Gastroesophageal sphincter (tissue), 4 donors: ENCODE measurements around the gene COL4A6. TPM values are rescaled to one million over a fixed set of nuclear protein-coding genes. Genes with fewer than 3 reads are reported as not detected.

Source experiments
- ATAC-seq: fragments of 150-250 bp; one replicate; pipeline ENCODE4 v1.9.1; 2016; ENCODE audit warnings: mild to moderate bottlenecking, moderate library complexity
- H3K27ac ChIP-seq, 4 donors: fragments of 200-600 bp; sonication (generic) in 3 of 4; 1 replicate in 3 of 4; 2 replicates in 1 of 4; pipeline ENCODE4 v1.5.1; 2016 to 2019
- H3K27me3 ChIP-seq: fragments of 200-600 bp; sonication (generic); one replicate; pipeline ENCODE4 v1.5.1; 2019
- H3K36me3 ChIP-seq, 2 donors: fragments of 200-600 bp; sonication (generic); one replicate each; pipeline ENCODE4 v1.5.1; 2019; ENCODE audit warnings: control low read depth in 1 of 2
- H3K4me1 ChIP-seq, 3 donors: fragments of 200-600 bp; sonication (generic); 1 replicate in 2 of 3; 2 replicates in 1 of 3; pipeline ENCODE4 v1.5.1; 2016 to 2019; ENCODE audit warnings: control low read depth in 2 of 3
- H3K4me3 ChIP-seq, 2 donors: fragments of 200-600 bp; sonication (generic); one replicate each; pipeline ENCODE4 v1.5.1; 2019; ENCODE audit warnings: mild to moderate bottlenecking in 1 of 2, moderate library complexity in 1 of 2
- H3K9me3 ChIP-seq, 3 donors: fragments of 200-600 bp; sonication (generic); one replicate each; pipeline ENCODE4 v1.5.1; 2017 to 2019; ENCODE audit warnings: control low read depth in 2 of 3
- CTCF ChIP-seq, 4 experiments: fragments of 200-600 bp in 2 of 4; fragments of 450-650 bp in 2 of 4; sonication (generic) in 1 of 4; IDR thresholded peaks; one replicate each; pipeline ENCODE4 v1.5.1; 2017 to 2019; ENCODE audit warnings: antibody characterized with exemption in 4 of 4, mild to moderate bottlenecking in 2 of 4, moderate library complexity in 2 of 4
- EP300 ChIP-seq: sonication (generic); formaldehyde crosslinking; IDR thresholded peaks from one replicate; pipeline ENCODE4 v1.6.1; 2017; ENCODE audit warnings: antibody characterized with exemption, mild to moderate bottlenecking
- POLR2A ChIP-seq, 2 donors: fragments of 450-650 bp; IDR thresholded peaks; one replicate each; pipeline ENCODE4 v1.6.1; 2017; ENCODE audit warnings: antibody characterized with exemption in 2 of 2, mild to moderate bottlenecking in 2 of 2, moderate library complexity in 1 of 2
- POLR2AphosphoS5 ChIP-seq: sonication (generic); formaldehyde crosslinking; IDR thresholded peaks from one replicate; pipeline ENCODE4 v1.6.1; 2017; ENCODE audit warnings: antibody characterized with exemption
- WGBS, 2 donors: methylation state at CpG; one replicate each; pipeline ENCODE4 v1.1.5; 2018; ENCODE audit warnings: low coverage in 1 of 2; 5-methylcytosine and 5-hydroxymethylcytosine counted together
- total RNA-seq, 4 donors: library from RNA; depleted of rRNA; stranded (reverse); fragments of >200 nt; gene quantifications; one replicate each; pipeline ENCODE4 v1.1.0, GENCODE V29; 2016

Gene COL4A6
- total RNA-seq, 4 donors from 2014 or later = 103 to 369 (median 213) TPM

DNA sequence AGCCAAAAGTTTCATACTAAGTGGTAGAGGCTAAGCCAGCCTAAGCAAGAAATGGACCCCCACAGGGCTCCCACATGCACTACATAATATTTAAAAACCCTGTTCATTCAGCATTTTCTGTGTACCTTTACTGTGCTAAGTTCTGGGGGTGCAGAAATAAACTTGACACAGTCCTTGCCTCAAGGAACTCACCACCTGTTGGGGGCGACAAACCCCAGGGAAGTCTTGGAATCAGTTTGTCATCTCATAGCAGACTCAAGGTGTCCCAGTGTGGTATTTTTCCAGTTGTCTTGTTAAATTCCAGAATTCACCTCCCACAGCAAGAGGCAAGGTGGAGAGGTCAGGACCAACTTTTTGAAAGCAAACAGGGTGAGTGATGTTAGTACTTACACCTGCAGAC is 303.5 kb downstream of the COL4A6 start:
- no peak overlapping the region for H3K4me3 ChIP-seq
- H3K4me1 ChIP-seq = no peaks in the 10 kb centered on the region
- peaks cover 0 to 51% of the 10 kb centered on the region in 2 donors for H3K36me3 ChIP-seq
- 40% methylated on average over 1 of the region's 1 CpG; no CpG with 5 or more reads in 1 of the 2 donors for WGBS, 2 donors
- no peak overlapping the region for H3K27ac ChIP-seq
- H3K9me3 ChIP-seq = no peaks in the 10 kb centered on the region
- TF ChIP-seq EP300 (no peak), CTCF (IDR thresholded peaks at IDR 0.05) (no peak), POLR2A (IDR thresholded peaks at IDR 0.05) (no peak), POLR2AphosphoS5 (no peak)
- ATAC-seq = no peak
- H3K27me3 ChIP-seq = no peaks in the 10 kb centered on the region

DNA sequence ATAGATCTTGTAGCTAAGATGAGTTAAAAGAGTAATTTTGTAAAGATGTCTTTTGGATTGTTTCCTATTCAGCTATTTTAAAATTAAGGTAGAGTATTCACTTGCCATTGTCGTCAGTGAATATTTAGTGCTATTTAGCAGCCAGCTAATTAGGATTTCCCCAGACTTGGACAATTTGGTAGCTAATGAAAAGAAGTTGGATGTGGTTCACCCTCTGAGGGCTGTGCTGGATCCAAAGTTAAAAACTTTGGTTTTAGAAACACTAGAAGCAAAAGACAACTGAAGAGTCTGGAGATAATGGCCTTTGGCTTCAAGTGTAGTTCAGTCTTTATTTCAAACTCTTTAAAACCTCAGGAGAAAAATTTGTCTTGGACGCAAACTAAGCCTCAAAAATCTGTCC is 305.3 kb downstream of the COL4A6 start:
- H3K27me3 ChIP-seq = no peaks in the 10 kb centered on the region
- H3K27ac ChIP-seq = no peak overlapping the region
- H3K4me1 ChIP-seq = no peaks in the 10 kb centered on the region
- peaks cover 0 to 33% of the 10 kb centered on the region in 2 donors for H3K36me3 ChIP-seq
- H3K9me3 ChIP-seq = no peaks in the 10 kb centered on the region
- no peak for ATAC-seq
- 57 to 67% methylated on average over 1 to 2 of the region's 2 CpGs for WGBS, 2 donors
- TF ChIP-seq EP300 (no peak), POLR2AphosphoS5 (no peak), POLR2A (IDR thresholded peaks at IDR 0.05) (no peak), CTCF (IDR thresholded peaks at IDR 0.05) (no peak)
- H3K4me3 ChIP-seq = no peak overlapping the region

- Histone ChIP-seq H3K36me3 (peaks cover 0 to 25% of the 10 kb centered on the region in 2 donors), H3K4me3 (no peak overlapping the region), H3K4me1 (no peaks in the 10 kb centered on the region), H3K27me3 (no peaks in the 10 kb centered on the region), H3K9me3 (no peaks in the 10 kb centered on the region), H3K27ac (no peak overlapping the region)
- no peak for ATAC-seq
- TF ChIP-seq POLR2AphosphoS5 (no peak), EP300 (no peak), POLR2A (IDR thresholded peaks at IDR 0.05) (no peak), CTCF (IDR thresholded peaks at IDR 0.05) (no peak)
- whole genome bisulfite sequencing, 2 donors = 88% methylated on average over 2 of the region's 8 CpGs; no CpG with 5 or more reads in 1 of the 2 donors
These were observed 306.2 kb downstream of the COL4A6 start for GRCh38 chrX:108132034-108132433.

- Histone ChIP-seq H3K27ac (no peak overlapping the region), H3K27me3 (no peaks in the 10 kb centered on the region), H3K9me3 (no peaks in the 10 kb centered on the region), H3K4me3 (no peak overlapping the region), H3K36me3 (peaks cover 0 to 25% of the 10 kb centered on the region in 2 donors), H3K4me1 (no peaks in the 10 kb centered on the region)
- no peak for TF ChIP-seq CTCF (IDR thresholded peaks at IDR 0.05)
- 55 to 71% methylated on average over 2 of the region's 2 CpGs for WGBS, 2 donors
- ATAC-seq = no peak
These were observed 306.8 kb downstream of the COL4A6 start for GRCh38 chrX:108131471-108131870.

GRCh38 chrX:108130889-108131288 is 307.3 kb downstream of the COL4A6 start:
- WGBS, 2 donors = 80% methylated on average over 1 of the region's 1 CpG; no CpG with 5 or more reads in 1 of the 2 donors
- H3K9me3 ChIP-seq = no peaks in the 10 kb centered on the region
- no peaks in the 10 kb centered on the region for H3K4me1 ChIP-seq
- no peak for TF ChIP-seq CTCF (IDR thresholded peaks at IDR 0.05)
- no peak for TF ChIP-seq POLR2AphosphoS5
- no peak for TF ChIP-seq EP300
- TF ChIP-seq POLR2A (IDR thresholded peaks at IDR 0.05) = no peak
- no peak for ATAC-seq
- no peaks in the 10 kb centered on the region for H3K27me3 ChIP-seq
- no peak overlapping the region for H3K4me3 ChIP-seq
- peaks cover 0 to 25% of the 10 kb centered on the region in 2 donors for H3K36me3 ChIP-seq
- no peak overlapping the region for H3K27ac ChIP-seq
